NCI-H1092 treated with DMSO at 0.1 percent for 48 hours (cell line): ENCODE data around the gene MYRFL.
"Not testable (repeated sequence)": the region's sequence is repeated elsewhere in the genome, so short reads cannot be mapped to it uniquely, and the experiment has no call there.

Experiments
- DNase-seq: peaks from one replicate; lab custom pipeline; 2025; lab: John Stamatoyannopoulos, UW

MYRFL gene

GRCh38 chr12:69843608-69844007, 18.6 kb downstream of the MYRFL start:
- DNase-seq: no peak

DNA sequence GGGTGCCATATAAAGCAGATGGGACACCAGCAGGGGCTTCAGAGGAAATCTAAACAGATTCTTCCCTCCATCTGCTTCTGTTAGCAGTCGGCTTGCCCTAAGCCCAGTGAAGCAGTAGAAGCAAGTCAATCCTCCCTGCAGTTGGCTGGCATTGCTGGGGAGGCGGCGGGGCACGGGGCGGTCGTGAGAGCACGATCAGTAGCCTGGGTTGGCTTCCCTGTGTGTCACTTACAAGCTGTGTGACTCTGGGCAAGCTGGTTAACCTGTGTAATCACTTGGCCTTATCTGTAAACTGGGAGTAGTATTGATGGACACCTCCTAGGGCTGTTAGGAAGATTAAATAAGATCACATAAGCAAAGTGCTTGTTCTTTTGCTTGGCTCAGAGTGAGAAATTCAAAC, 19.4 kb downstream of the MYRFL start:
- DNase-seq: no peak

- DNase-seq: no peak
These were observed 19.8 kb downstream of the MYRFL start for GRCh38 chr12:69844836-69845235.

GRCh38 chr12:69846976-69847375, 21.9 kb downstream of the MYRFL start:
- no peak for DNase-seq

DNA sequence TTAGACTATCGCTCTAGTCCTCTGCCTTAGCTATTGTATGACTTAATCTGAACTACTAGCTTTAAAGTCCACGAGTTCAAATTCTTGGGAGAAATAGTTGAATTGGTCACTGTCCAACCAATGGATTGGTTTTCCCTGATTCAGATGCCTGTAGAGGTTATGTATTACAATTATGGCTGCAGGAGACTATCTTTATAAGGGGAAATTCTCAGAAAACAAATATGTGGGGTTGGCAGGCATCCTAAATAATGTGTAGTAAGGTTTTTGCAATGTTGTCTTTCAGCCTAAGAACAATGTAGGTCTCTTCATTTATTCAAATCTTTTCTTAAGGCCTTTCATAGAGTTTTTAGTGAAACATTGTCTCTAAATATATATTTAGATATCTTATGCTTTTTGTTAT, 26.9 kb downstream of the MYRFL start:
- DNase-seq: no peak

- DNase-seq: not testable (repeated sequence)
These were observed 28.3 kb downstream of the MYRFL start for GRCh38 chr12:69853176-69853961.

- DNase-seq: no peak
These were observed 41.7 kb downstream of the MYRFL start for GRCh38 chr12:69866698-69867097.

- DNase-seq: no peak
These were observed 43.7 kb downstream of the MYRFL start for GRCh38 chr12:69868695-69869094.

- DNase-seq: no peak
These were observed 47.8 kb downstream of the MYRFL start for GRCh38 chr12:69872804-69873203.

DNA sequence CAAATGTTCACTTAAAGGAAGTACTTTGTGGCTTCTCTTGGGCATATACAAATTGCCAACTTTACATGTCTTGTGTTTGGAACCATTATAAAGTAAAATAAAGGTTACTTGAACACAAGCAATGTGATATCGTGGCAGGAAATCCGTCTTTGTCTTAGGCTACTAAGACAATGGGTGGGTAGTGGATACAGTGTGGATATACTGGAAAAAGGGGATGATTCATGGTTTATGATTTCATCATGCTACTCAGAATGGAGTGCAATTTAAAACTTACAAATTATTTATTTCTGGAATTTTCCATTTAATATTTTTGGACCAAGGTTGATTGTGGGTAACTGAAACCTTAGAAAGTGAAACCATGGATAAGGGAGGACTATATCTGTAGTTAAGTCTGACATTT, 48.4 kb downstream of the MYRFL start:
- DNase-seq: no peak

- no peak for DNase-seq
These were observed 49.6 kb downstream of the MYRFL start for GRCh38 chr12:69874606-69875005.

DNA sequence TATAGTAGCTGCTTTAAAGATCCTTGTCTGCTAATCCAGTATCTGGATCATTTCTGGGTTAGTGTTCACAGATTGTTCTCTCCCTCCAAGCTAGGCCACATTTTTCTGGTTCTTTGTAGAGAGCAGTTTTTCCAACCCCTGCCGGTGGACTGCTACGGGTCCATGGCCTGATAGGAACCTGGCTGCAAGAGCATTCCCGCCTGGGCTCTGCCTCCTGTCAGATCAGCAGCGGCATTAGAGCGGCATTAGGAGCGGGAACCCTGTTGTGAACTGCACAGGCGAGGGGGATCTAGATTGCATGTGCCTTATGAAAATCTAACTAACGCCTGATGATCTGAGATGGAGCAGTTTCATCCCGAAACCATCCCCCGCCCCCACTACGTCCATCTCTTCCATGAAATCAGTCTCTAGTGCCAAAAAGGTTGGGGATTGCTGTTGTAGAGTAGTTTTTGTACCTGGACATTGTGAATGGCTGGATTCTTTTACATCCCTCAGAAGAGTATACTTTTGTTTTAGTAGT, 50.4 kb downstream of the MYRFL start:
- no peak for DNase-seq

DNA sequence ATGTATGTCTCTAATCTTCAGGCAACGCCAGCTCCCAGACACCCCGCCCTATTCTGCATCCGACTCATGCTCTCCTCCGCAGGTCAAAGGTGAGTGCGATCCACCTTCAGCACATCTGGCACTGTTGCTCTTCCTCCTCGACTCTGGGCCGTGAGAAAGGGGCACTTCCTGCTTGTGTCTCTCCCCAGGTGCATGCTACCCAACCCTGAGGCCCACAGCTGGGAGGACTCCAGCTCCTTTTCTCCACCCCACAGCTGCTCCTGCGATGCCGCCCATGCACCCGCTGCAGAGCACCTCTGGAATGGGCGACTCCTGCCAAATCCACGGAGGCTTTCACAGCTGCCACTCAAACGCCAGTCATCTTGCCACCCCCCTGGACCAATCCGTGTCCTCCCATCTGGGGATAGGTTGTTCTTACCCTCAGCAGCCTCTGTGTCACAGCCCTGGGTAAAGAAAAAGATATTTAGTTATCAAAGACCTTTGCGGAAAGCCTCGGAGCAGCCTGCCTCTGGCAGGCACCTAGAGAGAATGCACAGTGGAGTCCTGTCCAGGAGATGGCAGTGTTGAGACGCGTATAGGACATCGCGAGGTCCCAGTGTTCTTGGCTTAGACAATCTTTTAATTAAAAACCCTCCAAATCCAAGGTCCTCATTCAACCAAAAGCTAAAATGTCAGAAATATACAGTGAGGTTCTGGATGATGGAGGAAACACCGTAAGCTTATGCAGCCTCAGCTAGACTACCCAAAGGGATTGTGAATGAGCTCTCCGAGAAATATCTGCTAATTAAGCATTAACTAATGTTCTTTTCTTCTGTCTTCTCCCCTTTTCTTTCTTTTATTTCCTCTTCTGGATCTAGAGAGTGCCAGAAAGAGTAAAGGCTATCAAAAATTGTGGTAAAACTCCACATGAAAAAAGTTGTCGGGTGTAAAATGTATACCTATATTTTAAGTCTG, 54.3 kb downstream of the MYRFL start:
- DNase-seq: peak; percentile 61

DNA sequence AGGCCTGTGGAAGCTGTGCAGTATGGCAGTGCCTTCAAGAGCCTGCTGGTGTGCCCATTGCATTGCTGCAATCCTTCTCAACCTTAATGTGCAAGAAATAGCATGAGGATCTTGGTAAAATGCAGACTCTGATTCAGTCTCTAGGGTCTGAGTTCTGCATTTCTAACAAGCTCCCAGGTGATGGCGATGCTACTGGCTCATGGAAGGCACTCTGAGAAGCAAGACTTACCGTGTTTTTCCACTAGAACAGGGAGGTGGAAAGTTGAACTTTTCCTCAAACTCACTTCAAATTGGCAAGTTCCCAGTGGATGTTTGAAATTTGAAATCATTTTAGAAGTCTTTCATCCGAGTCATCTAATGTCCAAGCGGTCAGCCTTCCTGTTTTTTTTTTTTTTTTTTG, 55.5 kb downstream of the MYRFL start:
- DNase-seq: no peak

DNA sequence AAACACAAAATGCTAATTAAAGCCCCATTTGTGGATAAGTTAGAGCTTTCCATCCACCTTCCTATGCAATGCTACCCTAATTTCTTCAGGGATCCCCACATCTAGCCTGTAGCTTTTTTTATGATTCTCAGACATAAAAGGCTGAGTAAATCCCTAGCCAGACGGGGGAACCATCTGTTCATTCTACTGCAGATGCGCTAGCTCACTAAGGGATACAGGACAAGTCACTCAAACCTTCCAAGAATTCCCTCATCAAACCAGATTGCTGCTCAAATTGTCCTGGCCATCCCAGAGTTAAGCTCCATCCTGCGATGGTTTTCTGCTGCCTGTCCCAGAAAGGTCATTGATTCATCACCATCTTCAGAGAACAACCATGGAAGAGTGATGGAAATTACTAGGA, 56.7 kb downstream of the MYRFL start:
- no peak for DNase-seq

DNA sequence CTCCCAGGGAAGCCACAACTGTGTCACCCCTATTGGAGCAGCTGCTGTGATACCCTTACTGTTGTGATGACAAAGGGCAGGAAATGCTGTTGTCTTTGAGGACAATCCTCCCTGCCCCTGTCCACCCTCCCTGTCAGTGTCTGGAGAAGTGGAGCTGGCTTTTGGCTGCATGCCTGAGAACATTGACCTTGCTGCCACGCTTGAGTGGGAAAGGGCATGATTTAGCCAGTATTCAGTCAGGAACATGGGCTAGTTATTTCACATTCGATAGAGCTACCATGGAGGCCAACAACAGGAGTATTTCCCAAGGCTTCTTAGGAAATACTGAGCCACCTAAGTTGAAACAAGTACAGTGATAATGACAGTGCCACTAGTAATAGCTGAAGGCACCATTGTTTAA, 59.4 kb downstream of the MYRFL start:
- DNase-seq: peak; percentile 10

DNA sequence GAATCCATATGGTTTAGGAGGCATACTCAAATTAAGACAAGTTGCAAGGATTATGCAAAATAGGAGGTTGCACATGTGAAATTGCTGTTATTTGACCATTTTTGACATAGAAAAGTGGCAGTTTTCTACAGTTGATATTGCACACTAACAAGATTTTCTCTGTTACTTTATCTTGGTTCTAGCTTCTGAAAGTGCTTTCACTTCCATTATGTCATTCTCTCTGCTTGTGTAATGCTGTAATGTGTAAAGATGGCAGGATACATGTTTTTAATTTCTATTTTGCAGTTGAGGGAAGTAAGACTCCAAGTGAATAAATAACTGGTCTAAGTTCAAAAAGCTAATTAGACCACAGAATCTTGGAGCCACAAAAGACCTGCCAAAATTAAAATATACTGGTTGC, 60.6 kb downstream of the MYRFL start:
- DNase-seq: no peak

GRCh38 chr12:69886109-69886508, 61.1 kb downstream of the MYRFL start:
- peak; percentile 56 for DNase-seq

- peak; percentile 52 for DNase-seq
These were observed 61.7 kb downstream of the MYRFL start for GRCh38 chr12:69886715-69887114.

GRCh38 chr12:69888901-69889300, 63.9 kb downstream of the MYRFL start:
- no peak for DNase-seq

GRCh38 chr12:69894800-69895383, 69.9 kb downstream of the MYRFL start:
- no peak for DNase-seq

GRCh38 chr12:69896653-69897381, 71.8 kb downstream of the MYRFL start:
- no peak for DNase-seq
